ENCODE results near the gene PTCRA. TPM values are rescaled to one million over a fixed set of nuclear protein-coding genes. Genes with fewer than 3 reads are reported as not detected.

Gene PTCRA
- total RNA-seq, 1 experiment from 2014 or later = not detected

- TF ChIP-seq TCF7L2 (IDR thresholded peaks at IDR 0.05; ENCODE audit: low read depth, low read length) (no peak), POLR2AphosphoS5 (IDR thresholded peaks at IDR 0.05; ENCODE audit: low read depth, low read length) (no peak), CTCF (IDR thresholded peaks at IDR 0.05) (no peak), SIN3A (IDR thresholded peaks at IDR 0.05; ENCODE audit: borderline replicate concordance, insufficient read depth, low read depth, low read length) (no peak), REST (IDR thresholded peaks at IDR 0.05; ENCODE audit: insufficient read depth in 1 of 2, low read depth in 2 of 2, low read length in 1 of 2) (no peak)
- intact Hi-C loops (cut with micrococcal nuclease; ENCODE audit: unreplicated experiment) = no loop called here
- CTCF ChIA-PET = no interaction called here
- Histone ChIP-seq H3K27me3 (ENCODE audit: control insufficient read depth, insufficient read depth, low read length) (no peaks in the 10 kb centered on the region), H3K36me3 (ENCODE audit: control insufficient read depth, insufficient read depth, low read length) (peaks cover 6% of the 10 kb centered on the region; the same call in 1 of the 2 replicates), H3K4me3 (ENCODE audit: low read depth in 2 of 2, low read length in 2 of 2) (no peak overlapping the region), H3K27ac (ENCODE audit: low read length) (no peak overlapping the region), H3K9me3 (ENCODE audit: control insufficient read depth, insufficient read depth, low read depth, low read length) (no peaks in the 10 kb centered on the region), H3K4me1 (ENCODE audit: control insufficient read depth, insufficient read depth, low read length) (no peaks in the 10 kb centered on the region)
- in situ Hi-C loops (cut with HindIII; ENCODE audit: low pct_unique_long_range_greater_than_20kb, low sequenced_read_pairs) = no loop called here
- BruUV-seq (replicated peaks) = no TSS peak
- ATAC-seq = no peak
- POLR2A ChIA-PET = no interaction called here
- no peak for DNase-seq (ENCODE audit: low read depth, low spot score)
Measured at GRCh38 chr6:42938987-42939809, 23.3 kb downstream of the PTCRA start.

- no peak for ATAC-seq
- CTCF ChIA-PET = no interaction called here
- POLR2A ChIA-PET = no interaction called here
- no TSS peak for BruUV-seq (replicated peaks)
- H3K36me3 ChIP-seq (ENCODE audit: control insufficient read depth, insufficient read depth, low read length) = peaks cover 6% of the 10 kb centered on the region; the same call in 1 of the 2 replicates
- DNase-seq (ENCODE audit: low read depth, low spot score) = no peak
- in situ Hi-C loops (cut with HindIII; ENCODE audit: low pct_unique_long_range_greater_than_20kb, low sequenced_read_pairs) = no loop called here
- no peak overlapping the region for H3K4me3 ChIP-seq (ENCODE audit: low read depth in 2 of 2, low read length in 2 of 2)
- H3K4me1 ChIP-seq (ENCODE audit: control insufficient read depth, insufficient read depth, low read length) = no peaks in the 10 kb centered on the region
- H3K27ac ChIP-seq (ENCODE audit: low read length) = no peak overlapping the region
- H3K9me3 ChIP-seq (ENCODE audit: control insufficient read depth, insufficient read depth, low read depth, low read length) = no peaks in the 10 kb centered on the region
- no peak for TF ChIP-seq TCF7L2 (IDR thresholded peaks at IDR 0.05; ENCODE audit: low read depth, low read length)
- no peak for TF ChIP-seq CTCF (IDR thresholded peaks at IDR 0.05)
- no peak for TF ChIP-seq REST (IDR thresholded peaks at IDR 0.05; ENCODE audit: insufficient read depth in 1 of 2, low read depth in 2 of 2, low read length in 1 of 2)
- TF ChIP-seq SIN3A (IDR thresholded peaks at IDR 0.05; ENCODE audit: borderline replicate concordance, insufficient read depth, low read depth, low read length) = no peak
- TF ChIP-seq POLR2AphosphoS5 (IDR thresholded peaks at IDR 0.05; ENCODE audit: low read depth, low read length) = no peak
- H3K27me3 ChIP-seq (ENCODE audit: control insufficient read depth, insufficient read depth, low read length) = no peaks in the 10 kb centered on the region
- intact Hi-C loops (cut with micrococcal nuclease; ENCODE audit: unreplicated experiment) = no loop called here
Measured at GRCh38 chr6:42939810-42940167, 23.9 kb downstream of the PTCRA start.
